HG02943 (cell line): ENCODE results near the gene TTLL8.

Source experiments
- ATAC-seq: cut with Tn5 transposase; IDR thresholded peaks from one replicate; pipeline ENCODE4 v1.9.1; 2021; ENCODE audit warnings: mild to moderate bottlenecking, low read depth, moderate library complexity; ENCODE audit not compliant: unreplicated experiment

Gene TTLL8

GRCh38 chr22:50063589-50064393, 5.7 kb upstream of the TTLL8 start:
- ATAC-seq = no peak

DNA sequence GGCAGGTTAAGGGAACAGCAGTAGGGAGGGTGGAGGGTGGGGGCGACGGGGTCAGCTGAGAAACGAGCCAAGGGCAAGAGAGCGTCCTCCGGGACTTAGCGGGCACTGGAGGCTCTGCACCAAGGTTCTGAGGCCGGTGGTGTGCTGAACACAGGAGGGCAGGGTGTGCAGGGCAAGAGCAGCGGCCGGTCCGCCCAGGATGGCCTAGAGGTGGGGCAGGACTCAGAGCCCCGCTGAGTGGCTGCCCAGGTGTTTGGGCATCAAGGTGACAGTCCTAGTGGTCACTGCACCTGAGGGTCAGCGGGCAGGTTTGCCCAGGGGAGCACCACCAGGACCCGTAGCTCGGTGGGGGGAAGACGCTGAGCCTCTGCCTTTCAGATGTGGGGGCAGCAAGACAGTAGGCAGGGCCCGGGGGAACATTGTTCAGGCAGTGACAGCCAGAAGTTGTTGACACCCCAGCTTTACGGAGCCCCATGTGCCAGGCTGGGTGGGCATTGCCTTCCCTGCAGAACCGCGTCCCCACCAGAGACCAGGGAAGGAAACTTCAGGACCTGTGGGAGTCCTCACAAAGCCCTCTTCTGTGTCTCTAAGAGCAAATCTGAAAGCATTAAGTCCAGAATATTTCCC, 4.5 kb upstream of the TTLL8 start:
- no peak for ATAC-seq

DNA sequence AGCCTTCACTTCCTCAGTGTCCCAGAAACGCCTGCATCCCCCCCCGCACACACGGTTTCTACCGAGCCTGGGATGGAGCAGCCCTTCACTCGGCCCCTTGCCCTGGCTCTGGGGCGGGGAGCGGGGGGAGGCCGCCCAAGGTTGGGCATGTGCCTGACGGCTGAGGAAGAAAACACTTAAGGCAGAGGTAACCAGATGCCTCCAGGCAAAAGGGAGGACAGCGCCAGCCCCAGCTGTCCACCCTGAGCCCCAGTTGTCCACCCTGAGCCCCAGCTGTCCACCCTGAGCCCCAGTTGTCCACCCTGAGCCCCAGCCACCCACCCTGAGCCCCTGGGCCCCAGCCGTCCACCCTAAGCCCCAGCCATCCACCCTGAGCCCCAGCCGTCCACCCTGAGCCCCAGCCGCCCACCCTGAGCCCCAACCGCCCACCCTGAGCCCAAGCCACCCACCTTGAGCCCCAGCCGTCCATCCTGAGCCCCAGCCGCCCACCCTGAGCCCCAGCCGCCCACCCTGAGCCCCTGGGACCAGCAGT, 3.8 kb upstream of the TTLL8 start:
- ATAC-seq = no peak

DNA sequence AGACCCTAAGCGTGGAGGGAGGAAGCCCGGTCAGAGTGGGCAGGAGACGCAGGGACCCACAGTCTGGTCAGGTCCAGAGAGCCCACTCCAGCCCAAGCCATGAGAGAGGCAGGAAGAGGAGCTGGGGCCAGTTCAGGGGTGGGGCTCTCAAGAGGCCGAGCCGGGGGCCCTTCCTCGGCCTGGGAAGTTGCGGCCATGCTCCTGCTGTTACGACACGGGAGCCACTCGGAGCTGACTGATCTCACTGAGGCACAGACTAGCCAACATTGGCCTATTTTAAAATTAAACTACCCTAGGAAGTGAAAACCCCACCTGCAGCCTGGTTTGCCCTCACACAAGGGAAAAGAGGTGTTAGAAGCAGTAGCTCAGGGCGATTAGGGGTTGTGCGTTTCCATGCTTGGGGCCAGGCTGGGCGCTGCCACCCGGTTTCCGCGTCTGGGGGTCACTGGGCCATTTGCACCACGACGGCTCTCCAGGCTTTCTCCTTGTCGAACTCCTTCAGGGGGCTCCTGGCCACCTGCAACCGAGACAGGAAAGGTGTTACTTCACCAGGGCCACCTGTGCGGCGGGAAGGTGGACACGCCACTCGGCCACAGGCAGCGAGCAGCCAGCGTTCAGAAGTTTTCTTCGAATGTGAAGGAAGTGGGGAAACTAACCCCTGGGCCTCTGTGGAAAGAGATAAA, 3.2 kb upstream of the TTLL8 start:
- no peak for ATAC-seq

GRCh38 chr22:50060441-50061140, 2.5 kb upstream of the TTLL8 start:
- no peak for ATAC-seq

- ATAC-seq = no peak
These were observed 1.8 kb upstream of the TTLL8 start for GRCh38 chr22:50059881-50060262.

- no peak for ATAC-seq
These were observed 1.1 kb upstream of the TTLL8 start for GRCh38 chr22:50058906-50059880.

GRCh38 chr22:50057278-50058060, 629 bp downstream of the TTLL8 start:
- ATAC-seq = no peak

DNA sequence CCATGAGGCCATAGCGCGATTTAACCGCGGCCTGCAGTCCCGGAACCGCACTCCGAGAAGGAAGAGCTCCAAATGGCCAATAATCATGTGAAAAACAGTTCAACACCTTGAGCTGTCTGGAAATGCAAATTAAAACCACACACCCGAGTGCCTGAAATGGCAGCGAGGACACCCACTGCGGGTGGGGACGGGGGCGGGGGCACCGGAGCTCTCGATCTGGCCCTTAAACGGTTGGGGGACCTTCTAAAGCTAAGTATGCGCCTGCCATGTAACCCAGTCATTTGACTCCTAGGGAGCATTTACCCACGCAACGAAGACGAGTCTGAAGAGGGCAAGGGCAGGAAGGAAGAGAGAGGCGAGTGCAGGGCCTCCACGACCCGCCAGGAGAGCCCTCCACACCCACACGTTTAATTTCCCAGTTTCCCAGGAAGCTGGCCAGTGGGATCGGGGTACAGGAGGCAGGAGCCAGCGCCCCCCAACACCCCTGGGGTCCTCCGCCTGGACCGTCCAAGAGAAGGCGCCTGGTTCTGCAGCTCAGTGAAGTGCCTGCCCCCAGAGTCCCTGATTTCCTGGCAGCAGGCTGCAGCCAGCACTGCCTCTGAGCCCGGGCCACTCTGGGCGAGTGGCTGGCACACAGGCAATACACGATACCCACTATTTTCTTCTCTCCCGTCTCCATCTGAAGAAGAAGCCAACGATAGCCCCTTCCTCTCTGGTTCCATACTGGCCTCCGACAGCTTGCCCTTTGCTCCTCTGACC, 1.7 kb downstream of the TTLL8 start:
- no peak for ATAC-seq

- ATAC-seq = no peak
These were observed 4.2 kb downstream of the TTLL8 start for GRCh38 chr22:50053861-50054260.

- no peak for ATAC-seq
These were observed 6.2 kb downstream of the TTLL8 start for GRCh38 chr22:50051930-50052329.

DNA sequence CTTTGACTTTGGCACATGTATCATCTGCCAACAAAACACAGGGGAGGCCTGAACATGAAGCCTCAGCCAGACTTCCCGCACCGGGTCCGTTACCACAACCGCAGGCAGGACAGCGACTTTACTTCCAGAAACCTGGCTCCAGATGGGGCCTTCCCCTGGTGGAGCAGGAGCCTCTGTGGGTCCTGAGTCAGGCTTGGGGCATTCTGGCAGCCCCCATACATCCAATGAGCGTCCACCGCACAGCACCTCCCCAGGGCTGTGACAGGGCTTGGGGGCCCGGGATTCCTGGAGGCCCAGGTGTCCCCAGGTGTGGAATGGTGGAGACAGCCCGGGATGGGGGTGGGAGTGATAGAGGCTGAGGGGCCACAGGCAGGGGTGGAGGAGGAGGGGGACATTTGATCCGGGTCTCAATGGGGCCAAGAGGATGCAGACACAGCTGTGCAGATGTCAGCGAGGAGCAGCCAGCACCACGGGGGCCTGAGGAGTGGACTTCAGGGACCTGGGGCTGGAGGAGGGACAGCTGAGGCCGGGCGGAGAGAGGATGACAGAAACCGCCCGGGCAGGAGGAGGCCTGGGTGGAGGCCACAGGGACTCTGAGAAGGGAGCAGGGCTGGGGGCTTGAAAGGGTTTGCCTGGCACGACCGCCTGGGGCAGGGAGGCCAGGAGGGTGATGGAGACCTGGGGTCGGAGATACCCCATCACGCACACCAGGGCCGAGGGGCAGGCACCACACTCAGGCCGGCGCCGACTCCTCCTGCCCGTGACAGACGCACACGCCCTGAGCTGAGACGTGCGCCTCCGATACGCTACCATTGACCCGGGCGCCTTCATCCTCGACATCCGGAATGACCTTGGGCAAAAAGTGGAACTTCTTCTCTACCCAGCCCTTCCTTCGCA, 8.6 kb downstream of the TTLL8 start:
- ATAC-seq = no peak

- ATAC-seq = no peak
These were observed 9.3 kb downstream of the TTLL8 start for GRCh38 chr22:50048836-50049235.

DNA sequence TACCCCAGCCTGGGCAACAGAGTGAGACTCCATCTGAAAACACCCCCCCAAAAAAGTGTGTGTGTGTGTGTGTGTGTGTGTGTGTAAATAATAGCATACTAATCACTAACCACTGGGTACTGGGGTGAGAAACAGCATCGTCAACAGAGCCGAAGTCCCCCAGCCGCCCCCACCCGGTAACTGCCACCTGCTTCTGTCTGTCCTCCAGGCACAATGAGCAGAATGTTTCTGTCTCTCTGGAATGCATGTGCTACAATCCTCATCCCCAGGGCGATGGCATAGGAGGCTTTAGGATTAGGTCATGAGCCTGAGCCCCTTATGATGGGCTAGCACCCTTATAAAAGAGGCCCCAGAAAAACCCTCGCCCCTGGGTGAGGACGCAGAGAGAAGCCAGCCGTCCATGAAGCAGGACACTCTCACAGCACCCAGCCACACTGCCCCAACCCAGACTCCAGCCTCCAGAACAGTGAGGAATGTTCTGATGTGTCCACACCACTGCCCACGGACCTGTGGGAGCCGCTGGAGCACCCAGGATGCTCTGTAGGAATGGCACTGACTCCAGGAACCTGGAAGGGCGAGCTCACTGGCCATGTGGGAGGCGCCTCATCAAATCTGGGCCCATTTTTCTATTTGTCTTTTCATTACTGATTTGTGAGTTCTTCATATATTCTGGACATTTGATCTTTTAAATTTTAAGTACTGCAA, 9.9 kb downstream of the TTLL8 start:
- no peak for ATAC-seq

- ATAC-seq = no peak
These were observed 10.8 kb downstream of the TTLL8 start for GRCh38 chr22:50047346-50047745.

GRCh38 chr22:50046481-50047245, 11.4 kb downstream of the TTLL8 start:
- no peak for ATAC-seq
